Thyroid gland (tissue), 4 donors: Measurements from ENCODE around the gene PLSCR1.

Experiments
- CTCF ChIP-seq, 6 experiments: fragments of 200-600 bp in 3 of 6; fragments of 450-650 bp in 3 of 6; sonication (generic) in 3 of 6; IDR thresholded peaks; one replicate each; pipeline ENCODE4 v1.5.1; 2016 to 2019; ENCODE audit warnings: antibody characterized with exemption in 6 of 6, mild to moderate bottlenecking in 2 of 6, inconsistent platforms in 1 of 6, moderate library complexity in 1 of 6
- POLR2A ChIP-seq, 2 donors: fragments of 450-650 bp; IDR thresholded peaks; one replicate each; pipeline ENCODE4 v1.6.1; 2017; ENCODE audit warnings: antibody characterized with exemption in 2 of 2, mild to moderate bottlenecking in 2 of 2, moderate library complexity in 1 of 2

- TF ChIP-seq CTCF (IDR thresholded peaks at IDR 0.05) (no peak), POLR2A (IDR thresholded peaks at IDR 0.05) (no peak)
These were observed 48.2 kb downstream of the PLSCR1 start for GRCh38 chr3:146496251-146496650.
